ENCODE results near the gene CLCN2. TPM values are rescaled to one million over a fixed set of nuclear protein-coding genes. Genes with fewer than 3 reads are reported as not detected.

CLCN2 gene
- total and polyA plus RNA-seq, 2 of the 8 experiments (the other 6 are each of a cell fraction or from before 2014, with no cell fraction given): 13.7 to 16.1 TPM

DNA sequence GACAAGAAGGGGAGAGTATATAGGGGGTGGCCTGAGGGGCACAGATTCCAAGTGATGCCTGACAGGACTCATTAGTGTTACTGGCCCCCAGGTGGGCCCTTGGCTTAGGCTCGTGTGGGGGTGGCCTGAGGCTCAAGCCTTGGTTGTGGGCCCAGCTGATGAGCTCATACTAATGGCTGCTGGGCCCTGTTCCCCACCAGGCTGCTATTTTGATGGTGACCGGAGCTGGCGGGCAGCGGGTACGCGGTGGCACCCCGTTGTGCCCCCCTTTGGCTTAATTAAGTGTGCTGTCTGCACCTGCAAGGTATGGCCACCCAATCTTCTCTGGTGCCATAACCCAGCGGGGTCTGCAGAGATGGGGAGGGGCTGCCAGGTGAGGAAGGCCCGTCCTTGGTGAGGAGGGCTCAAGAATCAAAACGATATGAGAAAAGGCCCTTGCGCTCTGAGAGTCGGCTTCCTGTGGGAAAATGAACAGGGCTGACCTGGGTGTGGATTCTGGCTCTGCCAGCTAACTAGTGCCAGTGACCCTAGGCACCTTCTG is 25.8 kb upstream of the CLCN2 start:
- no peaks in the 10 kb centered on the region for H3K79me2 ChIP-seq (ENCODE audit: control insufficient read depth in 1 of 2, insufficient read depth in 2 of 2, low read length in 2 of 2)
- H3K23me2 ChIP-seq (ENCODE audit: low read depth, low read length): no peaks in the 10 kb centered on the region
- H3K36me3 ChIP-seq (ENCODE audit: control insufficient read depth in 2 of 4, insufficient read depth in 4 of 4, low read length in 3 of 4): no peaks in the 10 kb centered on the region
- H4K5ac ChIP-seq (ENCODE audit: insufficient read length, low read depth, low read length): no peak overlapping the region
- H3K4me3 ChIP-seq (ENCODE audit: extremely low read depth in 1 of 4, insufficient read depth in 2 of 4, low read depth in 3 of 4, low read length in 4 of 4): no peak overlapping the region
- H2BK20ac ChIP-seq (ENCODE audit: low read length): no peak overlapping the region
- no peak overlapping the region for H2BK12ac ChIP-seq (ENCODE audit: low read depth, low read length)
- no peak overlapping the region for H2AK5ac ChIP-seq (ENCODE audit: low read depth, low read length)
- H4K20me1 ChIP-seq (replicated peaks in 1 of 2; ENCODE audit: control insufficient read depth in 1 of 2, insufficient read depth in 2 of 2, low read length in 2 of 2): peaks cover 0 to 2% of the 10 kb centered on the region in 2 experiments
- peaks cover 6 to 16% (median 13%) of the 10 kb centered on the region in 4 experiments for H3K27me3 ChIP-seq (replicated peaks in 1 of 4; ENCODE audit: control insufficient read depth in 3 of 4, extremely low read depth in 1 of 4, insufficient read depth in 3 of 4, low read length in 3 of 4)
- no peak overlapping the region for H2BK15ac ChIP-seq (ENCODE audit: low read length)
- ChIA-PET CTCF (ENCODE audit: partially characterized antibody) (interaction anchor here (0.7 to 8.3 kb wide), 7 partner anchors 9 to 130 kb away, joined by 3 to 78 read pairs (median 4); partner anchors contain the start of gene THPO), POLR2A (ENCODE audit: partially characterized antibody) (interaction anchor here (1.1 kb wide), 1 partner anchor 10 kb away, joined by 4 read pairs; the partner anchor contains the start of gene THPO)
- no peak overlapping the region for H3K4ac ChIP-seq (replicated peaks; ENCODE audit: insufficient read length, low read depth, low read length)
- H2BK5ac ChIP-seq (ENCODE audit: low read depth, low read length): no peak overlapping the region
- H3K23ac ChIP-seq (ENCODE audit: insufficient read length): no peak overlapping the region
- H4K8ac ChIP-seq (ENCODE audit: extremely low read depth, insufficient read depth, low read length): no peak overlapping the region
- H3K14ac ChIP-seq (ENCODE audit: insufficient read length): no peak overlapping the region
- FAIRE-seq: no peak
- no peak overlapping the region for H2BK120ac ChIP-seq (replicated peaks; ENCODE audit: low read depth, low read length)
- H3K4me1 ChIP-seq (replicated peaks in 1 of 4; ENCODE audit: control insufficient read depth in 3 of 4, insufficient read depth in 4 of 4, low read length in 3 of 4): peaks cover 0 to 3% (median 0%) of the 10 kb centered on the region in 4 experiments; a peak in 2 of 7 replicates
- H3K56ac ChIP-seq (replicated peaks; ENCODE audit: insufficient read length, low read depth, low read length): no peak overlapping the region
- no peaks in the 10 kb centered on the region for H3K9me3 ChIP-seq (ENCODE audit: insufficient read depth in 2 of 2, low read depth in 1 of 2, low read length in 1 of 2)
- H3K18ac ChIP-seq (ENCODE audit: extremely low read depth, low read length): no peak overlapping the region
- no peak for DNase-seq (ENCODE audit: low read depth in 1 of 2, low spot score in 2 of 2)
- no peak overlapping the region for H2AFZ ChIP-seq (ENCODE audit: low read length)
- H3K27ac ChIP-seq (ENCODE audit: low read depth, low read length): no peak overlapping the region
- H3K79me1 ChIP-seq (ENCODE audit: low read depth, low read length): no peaks in the 10 kb centered on the region
- 92% methylated on average over 12 of the region's 12 CpGs; no CpG with 5 or more reads in 1 of the 2 experiments for WGBS, 2 experiments (ENCODE audit: extremely low coverage in 1 of 2, insufficient coverage in 1 of 2, insufficient read length in 1 of 2, insufficient replicate concordance in 2 of 2, low coverage in 1 of 2, low lambda C conversion rate in 2 of 2, missing lambda C conversion rate in 1 of 2)
- H3K9ac ChIP-seq (replicated peaks in 1 of 4; ENCODE audit: extremely low read depth in 1 of 4, low read depth in 3 of 4, low read length in 3 of 4): no peak overlapping the region
- H3K4me2 ChIP-seq (ENCODE audit: insufficient read depth in 1 of 2, low read depth in 2 of 2, low read length in 2 of 2): no peak overlapping the region
- no peak overlapping the region for H4K91ac ChIP-seq (replicated peaks; ENCODE audit: insufficient read length, low read length)
- no peak for TF ChIP-seq EZH2 (IDR thresholded peaks at IDR 0.05; ENCODE audit: low read depth, low read length, severe bottlenecking)
- TF ChIP-seq, protein P1, sequence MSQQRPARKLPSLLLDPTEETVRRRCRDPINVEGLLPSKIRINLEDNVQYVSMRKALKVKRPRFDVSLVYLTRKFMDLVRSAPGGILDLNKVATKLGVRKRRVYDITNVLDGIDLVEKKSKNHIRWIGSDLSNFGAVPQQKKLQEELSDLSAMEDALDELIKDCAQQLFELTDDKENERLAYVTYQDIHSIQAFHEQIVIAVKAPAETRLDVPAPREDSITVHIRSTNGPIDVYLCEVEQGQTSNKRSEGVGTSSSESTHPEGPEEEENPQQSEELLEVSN (IDR thresholded peaks at IDR 0.05): no peak
- TF ChIP-seq, protein P2, sequence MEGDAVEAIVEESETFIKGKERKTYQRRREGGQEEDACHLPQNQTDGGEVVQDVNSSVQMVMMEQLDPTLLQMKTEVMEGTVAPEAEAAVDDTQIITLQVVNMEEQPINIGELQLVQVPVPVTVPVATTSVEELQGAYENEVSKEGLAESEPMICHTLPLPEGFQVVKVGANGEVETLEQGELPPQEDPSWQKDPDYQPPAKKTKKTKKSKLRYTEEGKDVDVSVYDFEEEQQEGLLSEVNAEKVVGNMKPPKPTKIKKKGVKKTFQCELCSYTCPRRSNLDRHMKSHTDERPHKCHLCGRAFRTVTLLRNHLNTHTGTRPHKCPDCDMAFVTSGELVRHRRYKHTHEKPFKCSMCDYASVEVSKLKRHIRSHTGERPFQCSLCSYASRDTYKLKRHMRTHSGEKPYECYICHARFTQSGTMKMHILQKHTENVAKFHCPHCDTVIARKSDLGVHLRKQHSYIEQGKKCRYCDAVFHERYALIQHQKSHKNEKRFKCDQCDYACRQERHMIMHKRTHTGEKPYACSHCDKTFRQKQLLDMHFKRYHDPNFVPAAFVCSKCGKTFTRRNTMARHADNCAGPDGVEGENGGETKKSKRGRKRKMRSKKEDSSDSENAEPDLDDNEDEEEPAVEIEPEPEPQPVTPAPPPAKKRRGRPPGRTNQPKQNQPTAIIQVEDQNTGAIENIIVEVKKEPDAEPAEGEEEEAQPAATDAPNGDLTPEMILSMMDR (IDR thresholded peaks at IDR 0.05; ENCODE audit: control extremely low read depth in 1 of 3, insufficient read depth in 1 of 3, low read depth in 1 of 3, low read length in 3 of 3): no peak
- no peak for TF ChIP-seq CBX5 (IDR thresholded peaks at IDR 0.05; ENCODE audit: low read depth, low read length)
